Cardiac muscle cell (in vitro differentiated cells and primary cell): Measurements from ENCODE around the gene RUBCNL. TPM values are rescaled to one million over a fixed set of nuclear protein-coding genes. Genes with fewer than 3 reads are reported as not detected.

Experiments used
- DNase-seq, 2 donors: peaks; one replicate each; pipeline versions ENCODE4 v3.0.0 to v3.0.0-alpha.2; 2010 to 2017; ENCODE audit warnings: low read depth in 1 of 2, low spot score in 1 of 2
- H3K27ac ChIP-seq: fragments of 200-600 bp; sonication (generic); 2 replicates; pipeline ENCODE4 v1.5.1; 2016
- H3K27me3 ChIP-seq: fragments of 200-600 bp; sonication (generic); 2 replicates; pipeline ENCODE4 v1.6.0; 2016; ENCODE audit warnings: control low read depth
- H3K36me3 ChIP-seq: fragments of 200-600 bp; sonication (generic); 2 replicates; pipeline ENCODE4 v1.5.1; 2016; ENCODE audit warnings: control low read depth
- H3K4me1 ChIP-seq: fragments of 200-600 bp; sonication (generic); 2 replicates; pipeline ENCODE4 v1.8.1; 2017; ENCODE audit warnings: low read depth, mild to moderate bottlenecking, mixed run types
- H3K4me3 ChIP-seq: fragments of 200-600 bp; sonication (generic); 2 replicates; pipeline ENCODE4 v1.5.1; 2016; ENCODE audit warnings: mild to moderate bottlenecking
- H3K9me3 ChIP-seq: fragments of 200-600 bp; sonication (generic); 2 replicates; pipeline ENCODE4 v1.5.1; 2017; ENCODE audit warnings: low read depth, mild to moderate bottlenecking, control low read depth
- polyA plus RNA-seq: library from polyadenylated mRNA; unstranded; fragments of >200 nt; fragmentation: Nextera tagmentation; extraction: Ambion mirVana; gene quantifications from 2 replicates; pipeline ENCODE4 v1.2.1, GENCODE V29; 2016
- total RNA-seq: library from RNA; depleted of rRNA; stranded (reverse); fragments of >200 nt; gene quantifications from 2 replicates; pipeline ENCODE4 v1.2.3, GENCODE V29; 2016
- TF ChIP-seq, protein P1 (sequence below): IDR thresholded peaks from 2 replicates; pipeline ENCODE4 v1.5.1; 2012; ENCODE audit warnings: low read depth, mild to moderate bottlenecking, low read length

Gene RUBCNL
- total and polyA plus RNA-seq, 2 experiments from 2014 or later = 0.67 to 1.5 TPM

DNA sequence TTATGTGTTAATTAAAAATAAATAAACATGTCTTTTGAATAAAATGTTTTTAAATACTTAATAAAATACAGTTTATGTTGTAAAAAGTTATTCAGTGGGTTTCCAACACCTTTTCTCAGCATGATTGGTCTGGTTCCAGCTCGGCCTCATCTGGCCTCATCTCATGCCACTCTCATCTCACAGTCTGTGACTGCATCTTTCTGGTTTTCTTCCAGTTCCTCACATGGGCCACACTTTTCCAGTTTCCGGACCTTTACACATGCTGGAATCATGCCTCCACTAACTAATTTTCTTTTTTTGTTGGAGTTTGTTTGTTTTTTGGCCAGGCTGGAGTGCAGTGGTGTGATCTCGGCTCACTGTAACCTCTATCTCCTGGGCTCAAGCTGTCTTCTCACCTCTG, 82.5 kb downstream of the RUBCNL start:
- Histone ChIP-seq H3K27ac (no peak overlapping the region), H3K36me3 (no peaks in the 10 kb centered on the region), H3K27me3 (no peaks in the 10 kb centered on the region), H3K4me3 (no peak overlapping the region), H3K4me1 (no peaks in the 10 kb centered on the region), H3K9me3 (no peaks in the 10 kb centered on the region)
- TF ChIP-seq, protein P1, sequence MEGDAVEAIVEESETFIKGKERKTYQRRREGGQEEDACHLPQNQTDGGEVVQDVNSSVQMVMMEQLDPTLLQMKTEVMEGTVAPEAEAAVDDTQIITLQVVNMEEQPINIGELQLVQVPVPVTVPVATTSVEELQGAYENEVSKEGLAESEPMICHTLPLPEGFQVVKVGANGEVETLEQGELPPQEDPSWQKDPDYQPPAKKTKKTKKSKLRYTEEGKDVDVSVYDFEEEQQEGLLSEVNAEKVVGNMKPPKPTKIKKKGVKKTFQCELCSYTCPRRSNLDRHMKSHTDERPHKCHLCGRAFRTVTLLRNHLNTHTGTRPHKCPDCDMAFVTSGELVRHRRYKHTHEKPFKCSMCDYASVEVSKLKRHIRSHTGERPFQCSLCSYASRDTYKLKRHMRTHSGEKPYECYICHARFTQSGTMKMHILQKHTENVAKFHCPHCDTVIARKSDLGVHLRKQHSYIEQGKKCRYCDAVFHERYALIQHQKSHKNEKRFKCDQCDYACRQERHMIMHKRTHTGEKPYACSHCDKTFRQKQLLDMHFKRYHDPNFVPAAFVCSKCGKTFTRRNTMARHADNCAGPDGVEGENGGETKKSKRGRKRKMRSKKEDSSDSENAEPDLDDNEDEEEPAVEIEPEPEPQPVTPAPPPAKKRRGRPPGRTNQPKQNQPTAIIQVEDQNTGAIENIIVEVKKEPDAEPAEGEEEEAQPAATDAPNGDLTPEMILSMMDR = no peak
- no peak for DNase-seq

DNA sequence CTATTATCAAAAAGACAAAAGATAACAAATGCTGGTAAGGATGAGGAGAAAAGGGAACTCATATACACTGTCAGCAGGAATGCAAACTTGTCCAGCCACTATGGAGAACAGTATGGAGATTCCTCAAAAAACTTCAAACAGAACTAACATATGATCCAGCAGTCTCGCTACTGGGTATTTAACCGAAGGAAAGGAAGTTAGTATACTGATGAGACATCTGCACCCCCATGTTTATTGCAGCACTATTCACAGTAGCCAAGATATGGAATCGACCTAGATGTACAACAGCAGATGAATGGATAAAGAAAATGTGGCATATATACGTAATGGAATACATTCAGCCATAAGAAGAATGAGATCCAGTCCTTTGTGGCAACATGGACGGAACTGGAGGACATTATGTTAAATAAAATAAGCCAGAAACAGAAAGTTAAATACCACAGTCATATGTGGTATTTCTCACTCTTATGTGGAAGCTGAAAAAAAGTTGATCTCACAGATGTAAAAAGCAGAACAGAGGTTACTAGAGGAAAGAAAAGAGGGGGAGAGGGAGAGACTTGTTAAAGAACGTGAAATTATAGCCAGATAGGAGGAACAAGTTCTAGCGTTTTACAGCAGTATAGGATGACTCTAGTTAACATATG, 83.2 kb downstream of the RUBCNL start:
- Histone ChIP-seq H3K4me3 (no peak overlapping the region), H3K4me1 (no peaks in the 10 kb centered on the region), H3K27me3 (no peaks in the 10 kb centered on the region), H3K9me3 (no peaks in the 10 kb centered on the region), H3K36me3 (no peaks in the 10 kb centered on the region), H3K27ac (no peak overlapping the region)
- DNase-seq = no peak
- TF ChIP-seq, protein P1 = no peak

DNA sequence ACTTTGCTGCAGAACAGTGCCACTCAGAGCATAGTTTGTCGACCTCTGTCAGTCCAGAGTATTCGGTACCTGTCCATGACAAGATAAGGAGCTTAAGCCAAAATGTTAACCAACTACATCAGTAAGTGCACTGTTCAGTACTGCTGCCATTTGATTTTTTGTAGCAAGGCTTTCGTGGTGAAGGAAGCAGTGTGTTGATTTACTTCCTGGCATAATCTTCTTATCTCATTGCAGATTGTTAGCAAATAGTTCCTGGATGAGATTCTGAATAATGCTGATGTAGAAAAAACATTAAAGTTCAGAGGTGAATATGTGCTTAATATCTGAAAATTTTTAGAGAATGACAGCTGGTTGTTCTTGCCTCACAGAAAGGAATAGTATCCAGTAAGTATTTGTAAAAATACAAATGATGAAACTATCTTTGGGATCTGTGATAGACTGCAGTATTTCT, 89.7 kb downstream of the RUBCNL start:
- no peak overlapping the region for H3K27ac ChIP-seq
- H3K4me3 ChIP-seq = no peak overlapping the region
- no peaks in the 10 kb centered on the region for H3K4me1 ChIP-seq
- no peaks in the 10 kb centered on the region for H3K9me3 ChIP-seq
- TF ChIP-seq, protein P1 = no peak
- no peaks in the 10 kb centered on the region for H3K27me3 ChIP-seq
- DNase-seq = peak in 1 of 2 donors; percentile 58
- no peaks in the 10 kb centered on the region for H3K36me3 ChIP-seq

DNA sequence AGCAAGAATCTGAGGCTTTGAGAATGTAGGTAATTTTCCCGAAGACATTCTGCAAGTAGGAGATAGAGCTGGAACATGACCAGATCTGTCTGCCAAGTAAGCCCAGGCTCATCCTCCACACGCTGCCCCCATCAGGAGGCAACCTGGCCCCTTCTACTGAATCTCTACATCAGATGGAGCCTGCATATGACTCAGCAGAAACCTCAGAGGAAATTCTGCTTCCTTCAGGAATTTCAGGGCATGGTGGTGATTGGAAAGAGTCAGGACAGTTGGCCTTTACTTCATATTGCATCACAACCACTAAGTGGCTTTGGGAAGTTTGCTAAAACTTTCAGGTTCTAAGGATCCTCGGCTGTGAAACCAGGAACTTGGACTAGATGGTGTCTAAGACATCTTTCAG, 90.1 kb downstream of the RUBCNL start:
- DNase-seq = peak in 1 of 2 donors; percentile 95
- H3K9me3 ChIP-seq = no peaks in the 10 kb centered on the region
- no peak overlapping the region for H3K27ac ChIP-seq
- TF ChIP-seq, protein P1 = peak; percentile 3
- no peaks in the 10 kb centered on the region for H3K4me1 ChIP-seq
- no peaks in the 10 kb centered on the region for H3K27me3 ChIP-seq
- H3K36me3 ChIP-seq = no peaks in the 10 kb centered on the region
- H3K4me3 ChIP-seq = no peak overlapping the region

DNA sequence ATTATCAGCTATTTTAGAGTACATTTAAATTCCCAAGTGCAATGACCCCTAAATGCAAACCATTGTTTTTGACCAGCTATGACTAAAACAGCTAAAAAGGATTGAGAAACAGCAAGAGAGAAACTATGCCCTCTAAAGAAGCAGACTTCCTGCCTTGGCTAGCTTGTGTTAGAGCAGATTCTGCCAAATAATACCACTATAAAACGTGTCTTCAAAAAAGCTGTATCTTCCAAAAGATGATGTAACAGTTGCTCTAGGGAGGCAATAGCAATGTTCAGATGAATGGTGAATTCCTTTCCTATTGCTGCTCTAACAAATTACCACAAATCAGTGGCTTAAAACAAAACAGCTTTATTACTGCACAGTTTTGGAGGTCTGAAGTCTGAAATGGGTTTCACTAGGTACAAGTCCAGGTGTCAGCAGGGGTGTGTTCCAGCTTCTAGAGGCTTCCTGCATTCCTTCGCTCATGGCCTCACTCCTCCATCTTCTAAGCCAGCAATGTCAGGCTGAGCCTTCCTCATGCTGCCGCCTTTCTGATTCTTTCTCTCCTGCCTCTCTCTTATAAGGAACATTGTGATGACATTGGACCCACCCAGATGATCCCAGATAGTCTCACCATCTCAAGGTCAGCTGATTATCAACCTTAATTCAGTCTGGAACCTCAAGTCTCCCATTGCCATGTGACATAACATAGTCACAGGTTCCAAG, 90.8 kb downstream of the RUBCNL start:
- H3K36me3 ChIP-seq = no peaks in the 10 kb centered on the region
- no peaks in the 10 kb centered on the region for H3K9me3 ChIP-seq
- DNase-seq = peak in 1 of 2 donors; percentile 97

More for the DNA sequence above, 90.8 kb downstream of the RUBCNL start:
- TF ChIP-seq, protein P1 = no peak
- Histone ChIP-seq H3K27me3 (no peaks in the 10 kb centered on the region), H3K4me1 (no peaks in the 10 kb centered on the region), H3K27ac (no peak overlapping the region), H3K4me3 (no peak overlapping the region)
